Smooth muscle cell (in vitro differentiated cells): ENCODE results near the gene INTS1. TPM values are rescaled to one million over a fixed set of nuclear protein-coding genes. Genes with fewer than 3 reads are reported as not detected.

Experiments
- DNase-seq: peaks from one replicate; lab custom pipeline; 2025; ENCODE audit not compliant: unreplicated experiment; lab: John Stamatoyannopoulos, UW
- H2AFZ ChIP-seq: fragments of 200-600 bp; sonication (generic); 2 replicates; pipeline ENCODE4 v1.6.0; 2016; ENCODE audit warnings: antibody characterized with exemption, low read depth, mild to moderate bottlenecking
- H3F3A ChIP-seq: fragments of 200-600 bp; sonication (generic); 2 replicates; pipeline ENCODE4 v1.6.0; 2017; ENCODE audit warnings: antibody characterized with exemption, low read depth
- H3K27ac ChIP-seq: fragments of 200-600 bp; sonication (generic); 2 replicates; pipeline ENCODE4 v1.5.1; 2016; ENCODE audit warnings: low read depth, mild to moderate bottlenecking
- H3K27me3 ChIP-seq: fragments of 200-600 bp; sonication (generic); 2 replicates; pipeline ENCODE4 v1.6.1; 2016; ENCODE audit warnings: low read depth, mild to moderate bottlenecking
- H3K36me3 ChIP-seq: fragments of 200-600 bp; sonication (generic); 2 replicates; pipeline ENCODE4 v1.5.1; 2016; ENCODE audit warnings: low read depth
- H3K4me1 ChIP-seq: fragments of 200-600 bp; sonication (generic); 2 replicates; pipeline ENCODE4 v1.5.1; 2016; ENCODE audit warnings: low read depth
- H3K4me2 ChIP-seq: fragments of 200-600 bp; sonication (generic); 2 replicates; pipeline ENCODE4 v1.6.0; 2016; ENCODE audit warnings: mild to moderate bottlenecking
- H3K4me3 ChIP-seq: fragments of 200-600 bp; sonication (generic); 2 replicates; pipeline ENCODE4 v1.5.1; 2016; ENCODE audit warnings: mild to moderate bottlenecking
- H3K79me2 ChIP-seq: fragments of 200-600 bp; sonication (generic); 2 replicates; pipeline ENCODE4 v1.6.0; 2016; ENCODE audit warnings: low read depth, mild to moderate bottlenecking
- H3K9ac ChIP-seq: fragments of 200-600 bp; sonication (generic); 2 replicates; pipeline ENCODE4 v1.6.0; 2016; ENCODE audit warnings: low read depth
- H3K9me3 ChIP-seq: fragments of 200-600 bp; sonication (generic); replicated peaks from 2 replicates; pipeline ENCODE4 v1.5.1; 2016; ENCODE audit warnings: low read depth
- H4K20me1 ChIP-seq: fragments of 200-600 bp; sonication (generic); 2 replicates; pipeline ENCODE4 v1.6.0; 2016; ENCODE audit warnings: low read depth
- CTCF ChIP-seq: fragments of 200-600 bp; sonication (generic); IDR thresholded peaks from 2 replicates; pipeline ENCODE4 v1.5.1; 2017; ENCODE audit warnings: borderline replicate concordance, mild to moderate bottlenecking, antibody characterized with exemption; ENCODE audit not compliant: insufficient read depth, poor library complexity, severe bottlenecking
- WGBS: methylation state at CpG from one replicate; pipeline ENCODE4 v1.1.7; 2016; ENCODE audit warnings: low lambda C conversion rate; 5-methylcytosine and 5-hydroxymethylcytosine counted together
- polyA plus RNA-seq: library from polyadenylated mRNA; unstranded; fragments of >200 nt; fragmentation: Nextera tagmentation; extraction: Ambion mirVana; gene quantifications from 2 replicates; pipeline ENCODE4 v1.2.1, GENCODE V29; 2016
- total RNA-seq: library from RNA; depleted of rRNA; stranded (reverse); fragments of >200 nt; gene quantifications from 2 replicates; pipeline ENCODE4 v1.2.3, GENCODE V29; 2014

The INTS1 gene
- total and polyA plus RNA-seq, 2 experiments from 2014 or later = 18.2 to 51.2 TPM

DNA sequence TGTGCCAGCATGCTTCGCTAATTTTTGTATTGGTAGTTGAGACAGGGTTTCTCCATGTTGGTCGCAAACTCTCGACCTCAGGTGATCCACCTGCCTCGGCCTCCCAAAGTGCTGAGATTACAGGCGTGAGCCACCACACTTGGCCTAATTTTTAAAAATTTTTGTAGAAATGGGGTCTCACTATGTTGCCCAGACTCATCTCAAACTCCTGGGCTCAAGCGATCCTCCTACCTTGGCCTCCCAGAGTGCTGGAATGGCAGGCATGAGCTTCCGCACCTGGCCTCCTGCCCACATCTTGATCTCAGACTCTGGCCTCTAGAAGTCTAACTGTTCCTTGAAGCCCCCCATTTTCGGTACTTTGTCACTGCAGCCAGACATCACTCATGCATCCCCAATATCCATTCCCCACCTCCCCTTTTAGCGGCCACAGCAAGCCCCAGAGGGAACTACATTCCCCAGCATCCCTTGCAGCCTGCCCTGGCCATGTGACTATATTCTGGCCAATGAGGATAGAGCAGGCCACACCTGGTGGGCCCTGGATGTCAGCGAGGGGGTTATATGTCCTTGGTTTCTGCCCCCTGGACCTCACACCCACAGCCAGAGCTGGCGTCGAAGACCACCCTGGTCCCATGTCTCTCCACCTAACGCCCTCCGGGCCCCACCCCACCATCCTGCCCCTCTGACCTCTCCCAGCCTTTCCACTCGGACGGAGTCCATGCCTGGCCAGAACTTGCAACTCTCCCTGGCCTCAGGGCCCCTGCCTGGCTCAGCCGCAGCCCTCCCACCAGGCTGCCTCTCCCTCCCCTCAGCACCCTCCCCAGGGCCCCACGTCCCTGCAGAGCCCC is 78.7 kb downstream of the INTS1 start:
- H3K36me3 ChIP-seq = no peaks in the 10 kb centered on the region
- DNase-seq = no peak
- H2AFZ ChIP-seq = no peak overlapping the region
- no peak overlapping the region for H3K9ac ChIP-seq
- TF ChIP-seq CTCF = no peak
- no peaks in the 10 kb centered on the region for H3K4me1 ChIP-seq
- no peak overlapping the region for H3K4me3 ChIP-seq
- no peaks in the 10 kb centered on the region for H3K79me2 ChIP-seq
- H3K4me2 ChIP-seq = no peak overlapping the region
- no peaks in the 10 kb centered on the region for H3F3A ChIP-seq
- no peaks in the 10 kb centered on the region for H4K20me1 ChIP-seq
- no peak overlapping the region for H3K27ac ChIP-seq
- no peaks in the 10 kb centered on the region for H3K9me3 ChIP-seq
- H3K27me3 ChIP-seq = no peaks in the 10 kb centered on the region
- WGBS = 83% methylated on average over 14 of the region's 18 CpGs

DNA sequence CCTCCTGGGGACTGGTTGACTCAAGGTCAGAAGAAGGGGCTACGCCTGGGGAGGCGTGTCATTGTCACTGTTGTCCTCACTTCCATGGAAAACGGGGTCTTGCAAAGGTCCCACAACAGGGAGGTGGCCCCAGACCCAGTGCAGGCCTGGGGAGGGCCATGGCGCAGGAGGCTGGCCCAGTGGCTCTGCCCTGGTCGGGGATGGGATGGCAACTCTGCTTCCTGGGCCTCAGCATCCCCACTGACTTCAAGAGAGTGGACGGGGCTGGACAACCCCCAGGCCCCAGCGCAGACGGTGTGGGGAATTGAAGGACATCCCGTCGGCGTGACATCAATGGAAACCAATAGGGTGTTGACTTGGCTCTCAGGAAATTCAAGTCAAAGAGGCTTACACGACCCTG is 80.1 kb downstream of the INTS1 start:
- Histone ChIP-seq H3F3A (no peaks in the 10 kb centered on the region), H3K27ac (no peak overlapping the region), H4K20me1 (no peaks in the 10 kb centered on the region), H3K9me3 (no peaks in the 10 kb centered on the region), H2AFZ (no peak overlapping the region), H3K27me3 (no peaks in the 10 kb centered on the region), H3K36me3 (no peaks in the 10 kb centered on the region), H3K79me2 (no peaks in the 10 kb centered on the region), H3K4me2 (no peak overlapping the region), H3K4me3 (no peak overlapping the region), H3K9ac (no peak overlapping the region), H3K4me1 (no peaks in the 10 kb centered on the region)
- DNase-seq = no peak
- 87% methylated on average over 11 of the region's 12 CpGs for WGBS
- no peak for TF ChIP-seq CTCF

DNA sequence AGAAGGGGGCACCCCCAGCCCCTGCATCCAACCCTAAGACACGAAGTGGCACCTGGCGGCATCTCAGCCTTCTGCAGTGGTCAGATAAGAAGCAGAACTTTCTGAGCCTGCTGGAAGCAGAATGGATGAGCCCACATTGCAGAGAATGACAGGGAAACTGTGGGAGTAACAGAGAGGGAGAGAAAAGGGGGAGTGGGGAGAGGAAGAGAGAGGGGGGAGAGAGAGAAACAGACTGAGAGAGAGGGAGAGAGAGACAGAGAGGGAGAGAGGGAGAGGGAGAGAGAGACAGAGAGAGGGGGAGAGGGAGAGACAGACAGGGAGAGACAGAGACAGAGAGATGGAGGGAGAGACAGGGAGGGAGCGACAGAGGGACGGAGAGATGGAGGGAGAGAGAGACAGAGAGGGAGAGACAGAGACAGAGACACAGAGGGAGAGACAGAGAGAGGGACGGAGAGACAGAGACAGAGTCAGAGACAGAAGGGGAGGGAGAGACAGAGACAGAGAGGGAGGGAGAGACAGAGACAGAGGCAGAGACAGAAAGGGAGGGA is 80.9 kb downstream of the INTS1 start:
- H3K9ac ChIP-seq = no peak overlapping the region
- WGBS = 90% methylated on average over 5 of the region's 5 CpGs

More for the DNA sequence above, 80.9 kb downstream of the INTS1 start:
- H3K27ac ChIP-seq = no peak overlapping the region
- TF ChIP-seq CTCF = no peak
- no peak overlapping the region for H2AFZ ChIP-seq
- no peaks in the 10 kb centered on the region for H3K9me3 ChIP-seq
- H3K79me2 ChIP-seq = no peaks in the 10 kb centered on the region
- no peaks in the 10 kb centered on the region for H3K27me3 ChIP-seq
- DNase-seq = no peak
- H4K20me1 ChIP-seq = no peaks in the 10 kb centered on the region
- H3K4me3 ChIP-seq = no peak overlapping the region
- no peaks in the 10 kb centered on the region for H3K4me1 ChIP-seq
- H3K4me2 ChIP-seq = no peak overlapping the region
- H3F3A ChIP-seq = no peaks in the 10 kb centered on the region
- H3K36me3 ChIP-seq = no peaks in the 10 kb centered on the region
